ENCODE results near the gene COL4A6. TPM values are rescaled to one million over a fixed set of nuclear protein-coding genes. Genes with fewer than 3 reads are reported as not detected.

COL4A6 gene
- total and polyA plus RNA-seq, 2 donors (not counting 3 experiments of a cell fraction or from before 2014, with no cell fraction given) = 0.49 to 0.62 TPM

DNA sequence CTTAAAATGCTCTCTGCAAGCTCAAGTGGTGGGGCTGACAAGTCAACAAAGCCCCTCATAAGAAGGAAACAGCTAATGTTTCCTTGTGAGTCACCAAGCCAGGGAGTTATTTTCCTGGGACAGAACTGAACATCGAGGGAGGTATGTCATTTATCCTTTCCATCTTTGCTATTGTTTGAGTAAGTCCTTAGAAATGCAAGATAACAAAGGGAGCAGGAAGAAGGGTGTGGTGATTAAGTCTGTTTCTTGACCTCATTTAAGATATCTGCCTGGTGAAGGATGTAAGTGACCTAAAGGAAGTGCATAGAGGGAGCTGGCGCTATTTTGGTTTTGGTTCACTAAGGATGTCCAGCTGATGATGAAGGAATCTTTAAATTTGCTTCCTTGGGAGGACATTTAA is 306.8 kb downstream of the COL4A6 start:
- no TSS peak for BruUV-seq (replicated peaks)
- Histone ChIP-seq H3K36me3 (ENCODE audit: control insufficient read depth in 2 of 2, extremely low read depth in 1 of 2, insufficient read depth in 2 of 2, low read length in 2 of 2) (peaks cover 3 to 4% of the 10 kb centered on the region in 2 experiments), H3K27me3 (ENCODE audit: control insufficient read depth in 2 of 2, insufficient read depth in 2 of 2, low read length in 2 of 2) (no peaks in the 10 kb centered on the region), H3K9me1 (replicated peaks; ENCODE audit: control insufficient read depth, extremely low read depth, insufficient read depth, low read length) (no peaks in the 10 kb centered on the region), H3K27ac (ENCODE audit: insufficient read depth, low read depth, low read length) (peak overlapping the region; percentile 97), H2AFZ (ENCODE audit: low read depth, low read length) (no peak overlapping the region), H3K4me3 (replicated peaks in 1 of 3; ENCODE audit: insufficient read depth in 1 of 3, low read depth in 1 of 3, low read length in 3 of 3) (no peak overlapping the region), H3K79me2 (ENCODE audit: control insufficient read depth, insufficient read depth, low read length) (no peaks in the 10 kb centered on the region), H4K20me1 (replicated peaks; ENCODE audit: control insufficient read depth, extremely low read depth, insufficient read depth, low read length) (no peaks in the 10 kb centered on the region), H3K9ac (replicated peaks; ENCODE audit: extremely low read depth, insufficient read depth, low read length) (peak overlapping the region; percentile 53), H3K9me3 (replicated peaks; ENCODE audit: control insufficient read depth, insufficient read depth, low read length) (no peaks in the 10 kb centered on the region), H3K4me2 (ENCODE audit: insufficient read depth, low read length) (peak overlapping the region; percentile 52), H3K4me1 (ENCODE audit: control insufficient read depth, extremely low read depth, insufficient read depth, low read length) (peaks cover 34% of the 10 kb centered on the region)
- ChIA-PET POLR2A (interaction anchor here (0.7 to 1.3 kb wide), 4 partner anchors 9 to 48 kb away, joined by 3 to 17 read pairs (median 4); partner anchors contain the start of genes ATG4A and PSMD10), CTCF (interaction anchor here (0.6 to 2.0 kb wide), 6 partner anchors 8 to 356 kb away, joined by 3 to 6 read pairs (median 4); partner anchors contain the start of genes ATG4A, PSMD10 and TSC22D3)
- TF ChIP-seq POLR2AphosphoS5 (IDR thresholded peaks at IDR 0.05; ENCODE audit: insufficient read depth, low read depth, low read length) (peak; percentile 78), EZH2 (IDR thresholded peaks at IDR 0.05; ENCODE audit: borderline replicate concordance, low read depth, low read length, severe bottlenecking) (no peak), FOS (IDR thresholded peaks at IDR 0.05; ENCODE audit: borderline replicate concordance, insufficient read depth, low read length) (peak; percentile 90), GATA2 (IDR thresholded peaks at IDR 0.05; ENCODE audit: insufficient read depth, insufficient read length, low read depth, low read length) (peak; percentile 97), JUN (IDR thresholded peaks at IDR 0.05; ENCODE audit: borderline replicate concordance, insufficient read depth, insufficient read length, low read depth) (peak; percentile 91), POLR2A (IDR thresholded peaks at IDR 0.05; ENCODE audit: low read depth, low read length) (peak; percentile 59)
- TF ChIP-seq, protein P1, sequence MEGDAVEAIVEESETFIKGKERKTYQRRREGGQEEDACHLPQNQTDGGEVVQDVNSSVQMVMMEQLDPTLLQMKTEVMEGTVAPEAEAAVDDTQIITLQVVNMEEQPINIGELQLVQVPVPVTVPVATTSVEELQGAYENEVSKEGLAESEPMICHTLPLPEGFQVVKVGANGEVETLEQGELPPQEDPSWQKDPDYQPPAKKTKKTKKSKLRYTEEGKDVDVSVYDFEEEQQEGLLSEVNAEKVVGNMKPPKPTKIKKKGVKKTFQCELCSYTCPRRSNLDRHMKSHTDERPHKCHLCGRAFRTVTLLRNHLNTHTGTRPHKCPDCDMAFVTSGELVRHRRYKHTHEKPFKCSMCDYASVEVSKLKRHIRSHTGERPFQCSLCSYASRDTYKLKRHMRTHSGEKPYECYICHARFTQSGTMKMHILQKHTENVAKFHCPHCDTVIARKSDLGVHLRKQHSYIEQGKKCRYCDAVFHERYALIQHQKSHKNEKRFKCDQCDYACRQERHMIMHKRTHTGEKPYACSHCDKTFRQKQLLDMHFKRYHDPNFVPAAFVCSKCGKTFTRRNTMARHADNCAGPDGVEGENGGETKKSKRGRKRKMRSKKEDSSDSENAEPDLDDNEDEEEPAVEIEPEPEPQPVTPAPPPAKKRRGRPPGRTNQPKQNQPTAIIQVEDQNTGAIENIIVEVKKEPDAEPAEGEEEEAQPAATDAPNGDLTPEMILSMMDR (IDR thresholded peaks at IDR 0.05; ENCODE audit: extremely low read depth in 1 of 2, insufficient read depth in 1 of 2, low read depth in 1 of 2, low read length in 2 of 2) = no peak
- TF ChIP-seq, protein P2, sequence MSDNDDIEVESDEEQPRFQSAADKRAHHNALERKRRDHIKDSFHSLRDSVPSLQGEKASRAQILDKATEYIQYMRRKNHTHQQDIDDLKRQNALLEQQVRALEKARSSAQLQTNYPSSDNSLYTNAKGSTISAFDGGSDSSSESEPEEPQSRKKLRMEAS (IDR thresholded peaks at IDR 0.05; ENCODE audit: insufficient read depth, insufficient read length) = no peak
- peak; percentile 94 for FAIRE-seq
- peak; percentile 88 for DNase-seq (ENCODE audit: low read depth, low spot score)
- dilution Hi-C loops (cut with MboI; ENCODE audit: extremely low pct_ligation_motif_present, low sequenced_read_pairs) = no loop called here
- intact Hi-C loops (cut with micrococcal nuclease) = loop anchor here (1.0 to 2.0 kb wide), 5 partner anchors 40 to 455 kb away; partner anchors contain the start of genes ATG4A and PSMD10

All from endothelial cell of umbilical vein (primary cell).